HT-29 (cell line): Measurements from ENCODE around the gene NTMT2. TPM values are rescaled to one million over a fixed set of nuclear protein-coding genes. Genes with fewer than 3 reads are reported as not detected.

Experiments
- DNase-seq: peaks from one replicate; pipeline ENCODE4 v3.0.0-alpha.2; 2015; ENCODE audit warnings: low spot score
- small RNA-seq: library from RNA; depleted of rRNA; stranded (forward); fragments of <200 nt; gene quantifications from one replicate; pipeline ENCODE3, GENCODE V24; 2014
- total RNA-seq: library from RNA; depleted of rRNA; stranded (reverse); fragments of >200 nt; shearing (Covaris generic); gene quantifications from 2 replicates; pipeline ENCODE4 v1.2.3, GENCODE V29; 2014; rRNA removed

Gene NTMT2
- total RNA-seq, 1 experiment from 2014 or later = not detected

DNA sequence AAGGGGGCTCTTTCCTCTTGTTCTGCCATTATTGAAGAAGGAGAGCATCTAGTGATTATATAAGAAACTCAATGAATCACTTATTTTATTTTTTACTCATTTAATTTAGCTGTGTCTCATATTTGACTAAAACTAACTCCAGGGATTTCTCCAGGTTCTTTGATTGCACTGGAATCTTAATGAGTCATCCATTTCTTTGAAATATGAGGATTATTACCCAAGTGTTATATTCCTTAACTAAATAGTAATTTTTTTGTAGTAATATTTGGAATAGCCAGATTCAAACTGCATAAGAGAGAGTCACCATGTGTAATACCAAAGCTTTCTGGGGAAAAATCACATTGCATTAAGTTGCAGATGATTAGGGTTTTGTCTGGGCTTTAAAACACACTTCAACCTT is 59.5 kb downstream of the NTMT2 start:
- no peak for DNase-seq

DNA sequence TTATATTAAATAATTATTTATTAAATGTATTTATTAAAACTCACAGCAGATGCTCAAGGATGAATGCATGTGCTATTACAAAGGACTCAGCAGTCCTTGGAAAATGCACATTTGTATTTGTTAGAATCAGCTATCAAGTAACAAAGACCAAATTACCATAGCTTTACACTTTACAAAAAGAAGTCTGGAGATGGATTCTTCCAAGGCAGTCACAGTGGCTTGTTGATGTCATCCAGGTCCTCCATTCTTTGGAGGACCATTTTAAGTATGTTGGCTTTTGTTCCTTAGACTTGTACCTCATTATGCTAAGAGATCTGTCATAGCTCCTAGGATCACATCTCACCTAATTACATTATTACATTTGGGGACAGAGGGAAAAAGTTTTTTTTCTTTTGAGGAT is 63.4 kb downstream of the NTMT2 start:
- no peak for DNase-seq

DNA sequence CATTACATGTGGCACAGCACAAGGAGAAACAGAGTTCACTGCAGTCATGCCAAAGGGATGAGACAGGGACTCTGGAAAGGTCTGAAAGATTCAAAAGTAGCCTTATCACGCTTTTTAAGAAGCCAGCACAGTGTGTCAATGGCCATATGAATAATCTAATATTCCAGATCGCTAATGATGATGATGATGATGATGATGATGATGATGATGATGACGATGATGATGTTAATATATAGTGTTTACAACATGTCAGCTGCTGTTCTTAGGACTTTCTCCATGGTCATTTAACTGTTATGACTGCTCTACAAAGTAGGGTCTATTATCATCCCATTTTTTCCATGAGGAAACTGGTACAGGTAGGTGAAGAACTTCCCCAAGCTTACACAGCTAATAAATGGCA is 64.4 kb downstream of the NTMT2 start:
- DNase-seq = no peak

DNA sequence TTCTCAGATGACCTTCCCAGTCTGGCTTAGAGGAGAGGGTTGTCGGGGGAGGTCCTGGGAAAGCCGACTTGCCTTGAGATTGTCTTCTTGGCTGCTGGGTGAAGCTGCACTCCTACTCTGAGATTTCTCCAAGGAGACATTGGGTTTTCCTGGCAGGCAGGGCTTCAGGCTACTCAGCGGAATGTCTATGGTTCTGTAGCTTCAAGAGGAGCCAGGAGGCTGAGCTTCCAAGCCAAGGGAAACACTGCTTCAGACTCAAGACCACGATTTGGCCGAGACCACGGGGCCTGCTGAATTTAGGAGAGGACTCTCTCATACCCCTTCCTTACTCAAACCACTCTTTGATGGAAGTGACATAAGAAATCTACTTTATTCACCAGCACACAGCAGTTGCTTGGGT is 67.8 kb downstream of the NTMT2 start:
- DNase-seq = no peak

DNA sequence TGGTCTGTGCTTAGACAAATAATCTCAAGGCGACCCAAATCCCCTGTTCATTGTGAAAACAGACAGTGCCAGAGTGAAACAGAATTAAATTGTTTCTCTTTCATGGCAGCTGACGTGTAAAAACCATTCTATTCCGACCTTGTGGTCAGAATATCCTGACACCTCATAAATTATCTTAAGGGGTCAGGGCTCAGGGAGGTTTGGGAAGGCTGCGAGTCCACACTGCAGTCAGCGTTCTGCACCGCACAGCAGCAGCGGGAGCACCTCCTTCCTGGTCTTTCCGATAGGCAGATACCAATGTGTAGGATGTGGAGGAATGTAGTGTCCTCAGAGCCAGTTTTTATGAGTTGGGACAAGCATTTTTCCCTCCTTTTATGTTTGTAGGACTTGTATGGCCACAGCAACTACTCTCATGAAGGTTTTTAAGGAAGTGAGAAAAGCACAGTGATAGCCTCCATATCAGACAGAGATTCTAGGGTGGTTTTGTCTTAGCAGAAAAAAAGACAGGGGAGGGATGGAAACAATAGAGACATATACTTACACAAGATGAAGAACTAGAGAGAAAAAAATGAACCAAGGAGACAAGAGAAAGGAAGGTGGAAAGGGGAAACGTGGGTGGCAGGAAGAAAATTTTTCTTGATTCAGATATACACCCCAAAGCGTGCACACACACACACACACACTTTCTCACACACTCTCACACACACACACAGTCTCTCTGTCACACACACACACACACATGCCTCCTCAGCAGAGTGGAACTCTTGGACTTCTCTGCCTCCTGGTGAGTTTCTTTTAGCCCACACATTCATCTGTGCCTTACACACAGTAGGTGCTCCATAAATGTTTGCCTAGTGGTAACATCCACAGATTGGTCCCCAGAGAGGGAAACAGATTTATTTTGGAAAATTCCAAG is 68.6 kb downstream of the NTMT2 start:
- DNase-seq = no peak

DNA sequence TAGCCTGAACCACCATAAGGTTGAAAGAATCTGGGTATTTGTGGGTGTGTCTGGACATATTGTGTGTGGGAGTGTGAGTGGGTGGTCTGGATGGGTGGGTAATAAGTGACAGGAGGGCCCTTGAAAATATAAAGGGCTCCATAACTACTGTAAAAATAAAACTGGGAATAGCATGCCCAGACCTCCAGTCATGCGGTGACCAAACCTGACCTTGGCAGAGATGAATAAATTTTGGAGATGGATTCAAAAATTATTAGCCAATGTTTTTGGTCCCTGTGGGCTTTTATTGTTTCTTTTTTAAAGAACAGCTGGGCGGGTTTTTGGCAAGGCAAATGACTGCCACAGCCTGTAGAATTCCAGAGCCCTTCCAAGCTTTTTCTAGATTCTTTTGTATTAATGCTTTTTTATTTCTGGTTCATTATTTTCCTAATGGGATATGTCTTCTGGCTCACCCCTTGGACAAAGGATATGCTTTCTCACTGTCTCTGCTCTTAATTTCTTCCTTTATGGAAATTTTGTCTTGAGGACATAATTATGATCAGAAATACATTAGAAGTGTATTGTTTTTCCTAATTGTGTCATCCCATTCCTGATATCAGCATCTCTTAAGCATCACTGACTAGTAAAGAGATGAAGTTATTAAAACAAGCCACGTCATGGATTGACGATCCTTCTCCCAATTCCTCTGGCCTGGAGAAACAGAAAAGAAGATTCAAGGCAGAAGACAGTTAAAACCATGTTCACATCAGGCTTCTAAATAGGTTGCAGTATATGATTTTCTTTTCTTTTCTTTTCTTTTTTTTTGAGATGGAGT is 69.5 kb downstream of the NTMT2 start:
- DNase-seq = no peak

DNA sequence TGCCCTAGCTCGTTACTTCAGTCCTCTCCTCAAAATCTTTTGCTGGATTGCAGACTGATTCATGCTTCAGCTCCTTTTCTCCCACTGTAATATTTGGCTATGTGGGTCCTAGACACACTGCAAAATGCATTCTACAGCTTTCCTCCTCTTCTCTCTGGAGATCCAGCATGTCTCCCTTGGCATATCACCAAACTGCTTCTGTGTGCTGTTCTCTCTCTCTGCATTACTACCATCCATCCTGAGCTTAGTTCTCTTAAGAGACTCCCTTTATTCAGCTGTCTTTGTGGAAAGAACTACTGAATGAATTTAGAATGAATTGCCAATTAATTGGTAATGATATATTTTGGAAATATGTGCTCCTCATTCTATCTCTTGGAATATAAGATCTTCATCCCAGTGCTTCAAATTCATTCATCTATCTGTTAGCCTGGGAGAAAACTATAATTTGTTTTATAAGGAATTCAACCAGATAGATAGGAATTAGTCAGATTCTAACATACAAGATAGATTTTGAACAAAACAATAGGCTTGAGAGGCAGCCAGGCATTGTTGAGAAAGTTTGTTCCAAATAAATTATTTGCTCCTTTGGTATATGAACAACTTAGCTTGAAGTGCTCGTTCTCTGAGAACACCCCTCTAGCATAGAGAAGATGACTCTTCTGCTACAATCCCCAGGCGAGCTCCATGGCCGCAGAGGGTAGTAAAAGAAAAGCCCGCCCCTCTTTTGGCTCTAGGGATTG is 71.9 kb downstream of the NTMT2 start:
- no peak for DNase-seq

DNA sequence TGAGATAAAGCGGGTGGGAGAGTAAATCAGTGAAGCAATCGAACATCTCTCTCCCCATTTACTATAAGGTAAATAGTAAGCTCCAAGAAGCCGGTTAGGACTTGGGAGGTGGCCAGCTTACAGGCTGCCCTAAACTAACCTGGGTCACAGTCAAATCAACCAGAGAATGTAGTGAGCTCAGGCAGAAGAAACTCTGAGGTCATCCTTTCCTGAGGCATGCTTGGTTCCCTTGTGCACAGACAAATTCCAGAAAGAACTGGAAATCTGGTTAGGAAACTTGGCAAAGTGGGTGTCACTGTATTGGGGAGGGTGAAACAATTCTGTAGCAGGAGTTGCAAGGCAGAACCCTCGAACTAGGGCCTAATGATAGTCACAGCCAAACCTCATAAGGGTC is 72.5 kb downstream of the NTMT2 start:
- DNase-seq = no peak

Small RNAs within 50 kb of the gene (small RNA-seq; reads per million reads assigned to genes)
- gene MIR3119-2 = not detected

Other genes with a start within 250 kb of the NTMT2 start
- 2.2 and 3.5 TPM in 2 replicates for gene KIFAP3, start 71.3 kb upstream of the NTMT2 start, total RNA-seq